ENCODE data around the gene PLS3. TPM values are rescaled to one million over a fixed set of nuclear protein-coding genes. Genes with fewer than 3 reads are reported as not detected.

The PLS3 gene
- total RNA-seq, 2 donors from 2014 or later: 466 to 474 TPM

DNA sequence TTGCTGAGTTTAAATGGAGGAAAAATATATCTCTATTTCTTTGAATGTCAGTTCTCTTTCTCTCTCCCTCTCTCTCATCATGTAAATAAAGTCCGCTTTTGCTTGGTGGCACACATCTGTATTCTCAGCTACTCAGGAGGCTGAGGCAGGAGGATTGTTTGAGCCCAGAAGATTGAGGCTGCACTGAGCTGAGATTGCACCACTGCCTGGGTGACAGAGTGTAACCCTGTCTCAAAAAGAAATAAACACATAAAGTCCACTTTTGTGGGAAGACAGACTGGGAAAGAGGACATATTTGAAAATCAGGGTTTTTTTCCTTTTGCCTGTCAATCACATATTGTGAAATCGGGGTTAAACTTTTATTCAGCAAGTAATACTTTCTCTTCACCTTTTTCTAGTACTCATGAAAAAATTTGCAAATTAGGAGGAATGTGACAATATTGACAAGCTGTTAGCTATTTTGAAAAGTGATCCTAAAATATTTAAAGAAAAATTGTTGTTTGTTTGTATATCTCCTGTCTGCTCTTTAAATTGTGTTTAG lies 42.6 kb downstream of the PLS3 start:
- DNase-seq (ENCODE audit: low spot score) (no peak), ATAC-seq (ENCODE audit: insufficient number of reproducible peaks, low FRiP score, low read depth) (no peak)
- no peak overlapping the region for H3K4me3 ChIP-seq
- peak overlapping the region; percentile 36 to 63 for H3K27ac ChIP-seq
- peaks cover 5% of the 10 kb centered on the region for H3K36me3 ChIP-seq
- no peaks in the 10 kb centered on the region for H3K27me3 ChIP-seq (replicated peaks; ENCODE audit: insufficient read depth)
- no peaks in the 10 kb centered on the region for H3K9me3 ChIP-seq
- H3K4me1 ChIP-seq (ENCODE audit: control insufficient read depth in 1 of 2, low read depth in 2 of 2): peaks cover 0 to 58% of the 10 kb centered on the region in 2 donors
- no peak for TF ChIP-seq CTCF (IDR thresholded peaks at IDR 0.05)

GRCh38 chrX:115606861-115607260 lies 45.9 kb downstream of the PLS3 start:
- no peaks in the 10 kb centered on the region for H3K27me3 ChIP-seq (replicated peaks; ENCODE audit: insufficient read depth)
- peak overlapping the region; percentile 34 to 36 for H3K27ac ChIP-seq
- H3K36me3 ChIP-seq: peaks cover 5% of the 10 kb centered on the region
- ATAC-seq (ENCODE audit: insufficient number of reproducible peaks, low FRiP score, low read depth) (no peak), DNase-seq (ENCODE audit: low spot score) (no peak)
- H3K9me3 ChIP-seq: no peaks in the 10 kb centered on the region
- peaks cover 6 to 67% of the 10 kb centered on the region in 2 donors for H3K4me1 ChIP-seq (ENCODE audit: control insufficient read depth in 1 of 2, low read depth in 2 of 2)
- no peak for TF ChIP-seq CTCF (IDR thresholded peaks at IDR 0.05)
- H3K4me3 ChIP-seq: no peak overlapping the region

GRCh38 chrX:115609621-115610020 lies 48.6 kb downstream of the PLS3 start:
- Histone ChIP-seq H3K27ac (peak overlapping the region in 1 of 2 donors; percentile 95), H3K4me1 (ENCODE audit: control insufficient read depth in 1 of 2, low read depth in 2 of 2) (peaks cover 12 to 65% of the 10 kb centered on the region in 2 donors), H3K4me3 (no peak overlapping the region), H3K9me3 (no peaks in the 10 kb centered on the region), H3K27me3 (replicated peaks; ENCODE audit: insufficient read depth) (no peaks in the 10 kb centered on the region), H3K36me3 (no peaks in the 10 kb centered on the region)
- DNase-seq (ENCODE audit: low spot score) (no peak), ATAC-seq (ENCODE audit: insufficient number of reproducible peaks, low FRiP score, low read depth) (no peak)
- no peak for TF ChIP-seq CTCF (IDR thresholded peaks at IDR 0.05)

- Histone ChIP-seq H3K27ac (peak overlapping the region; percentile 94 to 95), H3K4me1 (ENCODE audit: control insufficient read depth in 1 of 2, low read depth in 2 of 2) (peaks cover 20 to 71% of the 10 kb centered on the region in 2 donors), H3K9me3 (no peaks in the 10 kb centered on the region), H3K4me3 (no peak overlapping the region), H3K36me3 (no peaks in the 10 kb centered on the region), H3K27me3 (replicated peaks; ENCODE audit: insufficient read depth) (no peaks in the 10 kb centered on the region)
- DNase-seq (ENCODE audit: low spot score) (no peak), ATAC-seq (ENCODE audit: insufficient number of reproducible peaks, low FRiP score, low read depth) (no peak)
- no peak for TF ChIP-seq CTCF (IDR thresholded peaks at IDR 0.05)
Measured at GRCh38 chrX:115616943-115617563, 56.1 kb downstream of the PLS3 start.

GRCh38 chrX:115622534-115622933 lies 61.6 kb downstream of the PLS3 start:
- Histone ChIP-seq H3K36me3 (no peaks in the 10 kb centered on the region), H3K4me3 (no peak overlapping the region), H3K4me1 (ENCODE audit: control insufficient read depth in 1 of 2, low read depth in 2 of 2) (peaks cover 9 to 71% of the 10 kb centered on the region in 2 donors), H3K27me3 (replicated peaks; ENCODE audit: insufficient read depth) (no peaks in the 10 kb centered on the region), H3K27ac (peak overlapping the region; percentile 82 to 86), H3K9me3 (no peaks in the 10 kb centered on the region)
- ATAC-seq (ENCODE audit: insufficient number of reproducible peaks, low FRiP score, low read depth): no peak
- DNase-seq (ENCODE audit: low spot score): no peak
- TF ChIP-seq CTCF (IDR thresholded peaks at IDR 0.05): no peak
